Neural progenitor cell (in vitro differentiated cells): ENCODE data around the gene NUP62.

ENCODE experiments used
- CTCF ChIP-seq: fragments of 200-600 bp; sonication (generic); IDR thresholded peaks from 2 replicates; pipeline ENCODE4 v1.5.1; 2017; ENCODE audit warnings: antibody characterized with exemption, mild to moderate bottlenecking
- EZH2 ChIP-seq: fragments of 200-600 bp; sonication (generic); IDR thresholded peaks from 2 replicates; pipeline ENCODE4 v1.6.1; 2017; ENCODE audit warnings: antibody characterized with exemption, mild to moderate bottlenecking, moderate library complexity
- EZH2phosphoT487 ChIP-seq: fragments of 200-600 bp; sonication (generic); IDR thresholded peaks from 2 replicates; pipeline ENCODE4 v1.6.1; 2017; ENCODE audit warnings: antibody characterized with exemption

GRCh38 chr19:49860336-49861102 lies 68.8 kb downstream of the NUP62 start:
- TF ChIP-seq CTCF, result no peak
- TF ChIP-seq EZH2phosphoT487, result no peak
- no peak for TF ChIP-seq EZH2
